Liver (tissue), 9 donors: ENCODE results near the gene ERAL1. TPM values are rescaled to one million over a fixed set of nuclear protein-coding genes. Genes with fewer than 3 reads are reported as not detected.
"Not testable (repeated sequence)": the region's sequence is repeated elsewhere in the genome, so short reads cannot be mapped to it uniquely, and the experiment has no call there.

Experiments used
- DNase-seq: peaks from one replicate; pipeline ENCODE4 v3.0.0-alpha.2; 2017; ENCODE audit warnings: low spot score
- H3K27ac ChIP-seq, 2 donors: one replicate each; pipeline ENCODE4 v1.7.0; 2013; ENCODE audit warnings: inconsistent platforms in 2 of 2, low read length in 2 of 2, control low read depth in 1 of 2, low read depth in 1 of 2, mild to moderate bottlenecking in 1 of 2
- H3K27me3 ChIP-seq, 4 donors: one replicate each; pipeline versions ENCODE4 v1.6.1 to v1.7.0; 2013; ENCODE audit warnings: low read length in 3 of 4, inconsistent platforms in 1 of 4, mild to moderate bottlenecking in 1 of 4, moderate library complexity in 1 of 4; ENCODE audit not compliant: control insufficient read depth in 4 of 4, insufficient read depth in 4 of 4
- H3K36me3 ChIP-seq, 4 donors: one replicate each; pipeline versions ENCODE4 v1.6.1 to v1.7.0; 2013; ENCODE audit warnings: low read length in 3 of 4, mild to moderate bottlenecking in 3 of 4, low read depth in 1 of 4, moderate library complexity in 1 of 4; ENCODE audit not compliant: control insufficient read depth in 4 of 4, insufficient read depth in 3 of 4
- H3K4me1 ChIP-seq, 4 donors: one replicate each; pipeline versions ENCODE4 v1.6.1 to v1.7.0; 2013; ENCODE audit warnings: low read length in 3 of 4, mild to moderate bottlenecking in 3 of 4, moderate library complexity in 1 of 4; ENCODE audit not compliant: control insufficient read depth in 4 of 4, insufficient read depth in 4 of 4
- H3K4me3 ChIP-seq, 3 donors: one replicate each; pipeline versions ENCODE4 v1.6.1 to v1.7.0; 2013; ENCODE audit warnings: low read length in 3 of 3, control low read depth in 1 of 3, low read depth in 1 of 3, mild to moderate bottlenecking in 1 of 3
- H3K9ac ChIP-seq, 2 donors: one replicate each; pipeline ENCODE4 v1.7.0; 2013; ENCODE audit warnings: low read length in 2 of 2, mild to moderate bottlenecking in 2 of 2, moderate library complexity in 2 of 2, control low read depth in 1 of 2, low read depth in 1 of 2
- H3K9me3 ChIP-seq, 4 donors: one replicate each; pipeline versions ENCODE4 v1.6.1 to v1.7.0; 2013; ENCODE audit warnings: low read length in 3 of 4; ENCODE audit not compliant: control insufficient read depth in 4 of 4
- ATF3 ChIP-seq: IDR thresholded peaks from 2 replicates; pipeline ENCODE4 v1.6.1; 2016; ENCODE audit warnings: antibody characterized with exemption
- CTCF ChIP-seq: fragments of 150-350 bp; IDR thresholded peaks from 2 replicates; pipeline ENCODE4 v1.5.1; 2017; ENCODE audit warnings: improper control_type of control experiment, low read depth, low read length; ENCODE audit not compliant: missing input control
- FOXA2 ChIP-seq: IDR thresholded peaks from 2 replicates; pipeline ENCODE4 v1.6.1; 2016; ENCODE audit warnings: antibody characterized with exemption
- GABPA ChIP-seq, 2 donors: IDR thresholded peaks in 1 of 2; conservative IDR thresholded peaks in 1 of 2; 2 replicates each; pipeline ENCODE4 v1.6.1; 2016; ENCODE audit warnings: antibody characterized with exemption in 2 of 2, mild to moderate bottlenecking in 1 of 2, moderate library complexity in 1 of 2
- HNF4A ChIP-seq, 2 donors: conservative IDR thresholded peaks; 2 replicates each; pipeline ENCODE4 v1.6.1; 2016; ENCODE audit warnings: antibody characterized with exemption in 2 of 2, mild to moderate bottlenecking in 2 of 2
- HNF4G ChIP-seq: IDR thresholded peaks from 2 replicates; pipeline ENCODE4 v1.6.1; 2016; ENCODE audit warnings: antibody characterized with exemption
- JUND ChIP-seq, 2 donors: IDR thresholded peaks; 2 replicates each; pipeline ENCODE4 v1.6.1; 2016; ENCODE audit warnings: antibody characterized with exemption in 2 of 2
- MAX ChIP-seq: IDR thresholded peaks from 2 replicates; pipeline ENCODE4 v1.6.1; 2016; ENCODE audit warnings: antibody characterized with exemption
- RAD21 ChIP-seq, 2 donors: IDR thresholded peaks; 2 replicates each; pipeline ENCODE4 v1.6.1; 2016; ENCODE audit warnings: antibody characterized with exemption in 2 of 2, mild to moderate bottlenecking in 2 of 2
- REST ChIP-seq: IDR thresholded peaks from 2 replicates; pipeline ENCODE4 v1.6.1; 2016; ENCODE audit warnings: antibody characterized with exemption, mild to moderate bottlenecking
- RXRA ChIP-seq, 2 donors: IDR thresholded peaks; 2 replicates each; pipeline ENCODE4 v1.6.1; 2017 to 2018; ENCODE audit warnings: antibody characterized with exemption in 2 of 2, mild to moderate bottlenecking in 1 of 2
- SP1 ChIP-seq: IDR thresholded peaks from 2 replicates; pipeline ENCODE4 v1.6.1; 2018; ENCODE audit warnings: antibody characterized with exemption, mild to moderate bottlenecking
- TAF1 ChIP-seq: conservative IDR thresholded peaks from 2 replicates; pipeline ENCODE4 v1.6.1; 2016; ENCODE audit warnings: antibody characterized with exemption, mild to moderate bottlenecking
- YY1 ChIP-seq: IDR thresholded peaks from 2 replicates; pipeline ENCODE4 v1.6.1; 2016; ENCODE audit warnings: antibody characterized with exemption, mild to moderate bottlenecking
- ZBTB33 ChIP-seq: IDR thresholded peaks from 2 replicates; pipeline ENCODE4 v1.6.1; 2016; ENCODE audit warnings: antibody characterized with exemption
- WGBS: extraction: QIAGEN DNeasy Blood & Tissue Kit; methylation state at CpG from one replicate; pipeline ENCODE4 v1.1.7; 2013; 5-methylcytosine and 5-hydroxymethylcytosine counted together
- polyA plus RNA-seq, 2 donors: library from polyadenylated mRNA; stranded (reverse) in 1 of 2; unstranded in 1 of 2; fragments of 200-250 nt in 1 of 2; fragments of >200 nt in 1 of 2; fragmentation: Nextera tagmentation in 1 of 2; extraction: Ambion mirVana in 1 of 2; gene quantifications; one replicate each; pipeline versions ENCODE4 v1.2.1 to v1.2.3, GENCODE V29; 2013 to 2015
- total RNA-seq, 2 donors: library from RNA; depleted of rRNA; stranded (reverse); fragments of >200 nt; gene quantifications; one replicate each; pipeline ENCODE4 v1.2.3, GENCODE V29; 2014
- donor health status: healthy.
- donor health status: healthy.
- donor health status: healthy.
- donor health status: healthy.
- donor health status: healthy.

The ERAL1 gene
- total and polyA plus RNA-seq, 4 donors = 17.3 to 34.5 (median 29.5) TPM

GRCh38 chr17:28834420-28834819 lies 20.4 kb upstream of the ERAL1 start:
- Histone ChIP-seq H3K27ac (no peak overlapping the region), H3K9ac (no peak overlapping the region), H3K4me3 (no peak overlapping the region), H3K36me3 (peaks cover 0 to 6% (median 0%) of the 10 kb centered on the region in 4 donors), H3K27me3 (no peaks in the 10 kb centered on the region), H3K9me3 (no peaks in the 10 kb centered on the region), H3K4me1 (no peaks in the 10 kb centered on the region)
- no peak for TF ChIP-seq TAF1
- TF ChIP-seq RAD21 (IDR thresholded peaks at IDR 0.05) = no peak
- TF ChIP-seq JUND (IDR thresholded peaks at IDR 0.05) = no peak
- no peak for TF ChIP-seq HNF4G
- no peak for TF ChIP-seq HNF4A (conservative IDR thresholded peaks at IDR 0.05)
- TF ChIP-seq ATF3 = no peak
- no peak for TF ChIP-seq YY1
- no peak for TF ChIP-seq MAX
- TF ChIP-seq CTCF = no peak
- TF ChIP-seq REST = no peak
- DNase-seq = no peak
- WGBS = 96% methylated on average over 1 of the region's 1 CpG

GRCh38 chr17:28836541-28836940 lies 18.3 kb upstream of the ERAL1 start:
- WGBS = 95% methylated on average over 10 of the region's 10 CpGs
- not testable (repeated sequence) for H3K9me3 ChIP-seq, H3K27ac ChIP-seq, H3K4me1 ChIP-seq, H3K4me3 ChIP-seq, H3K27me3 ChIP-seq, H3K9ac ChIP-seq, DNase-seq, H3K36me3 ChIP-seq

- H3K4me3 ChIP-seq = no peak overlapping the region
- H3K9ac ChIP-seq = no peak overlapping the region
- H3K9me3 ChIP-seq = no peaks in the 10 kb centered on the region
- 85% methylated on average over 2 of the region's 2 CpGs for WGBS
- no peak for DNase-seq
- H3K4me1 ChIP-seq = peaks cover 3 to 14% (median 10%) of the 10 kb centered on the region in 4 donors
- no peaks in the 10 kb centered on the region for H3K27me3 ChIP-seq
- H3K27ac ChIP-seq = no peak overlapping the region
- H3K36me3 ChIP-seq = peaks cover 0 to under 1% (median 0%) of the 10 kb centered on the region in 4 donors
- TF ChIP-seq ZBTB33 (no peak), FOXA2 (no peak), RAD21 (IDR thresholded peaks at IDR 0.05) (no peak), GABPA (IDR thresholded peaks at IDR 0.05 in 1 of 2, conservative IDR thresholded peaks at IDR 0.05 in 1 of 2) (no peak), HNF4G (no peak), RXRA (IDR thresholded peaks at IDR 0.05) (no peak), MAX (no peak), REST (no peak), TAF1 (no peak), YY1 (no peak), JUND (IDR thresholded peaks at IDR 0.05) (no peak), SP1 (no peak), ATF3 (no peak)
Observed at GRCh38 chr17:28839221-28839620, 15.6 kb upstream of the ERAL1 start.
